Measurements from ENCODE around the gene ITGB6. TPM values are rescaled to one million over a fixed set of nuclear protein-coding genes. Genes with fewer than 3 reads are reported as not detected.

The ITGB6 gene
- total and polyA plus RNA-seq, 2 of the 8 experiments (the other 6 are each of a cell fraction or from before 2014, with no cell fraction given) = not detected

GRCh38 chr2:160165996-160166395 lies 34.1 kb downstream of the ITGB6 start (continued):
- TF ChIP-seq CHD7 (IDR thresholded peaks at IDR 0.05; ENCODE audit: insufficient replicate concordance, low read length) (no peak), POLR2A (IDR thresholded peaks at IDR 0.05; ENCODE audit: control extremely low read depth in 1 of 2, low read depth in 2 of 2, low read length in 2 of 2) (no peak), JUND (IDR thresholded peaks at IDR 0.05; ENCODE audit: low read length) (no peak), SP2 (IDR thresholded peaks at IDR 0.05; ENCODE audit: low read length) (no peak), CBX5 (IDR thresholded peaks at IDR 0.05; ENCODE audit: low read depth, low read length) (no peak)

All from H1 (cell line).